ENCODE results near the gene SLC47A1.
"Not testable (repeated sequence)": the region's sequence is repeated elsewhere in the genome, so short reads cannot be mapped to it uniquely, and the experiment has no call there.

Gene SLC47A1

DNA sequence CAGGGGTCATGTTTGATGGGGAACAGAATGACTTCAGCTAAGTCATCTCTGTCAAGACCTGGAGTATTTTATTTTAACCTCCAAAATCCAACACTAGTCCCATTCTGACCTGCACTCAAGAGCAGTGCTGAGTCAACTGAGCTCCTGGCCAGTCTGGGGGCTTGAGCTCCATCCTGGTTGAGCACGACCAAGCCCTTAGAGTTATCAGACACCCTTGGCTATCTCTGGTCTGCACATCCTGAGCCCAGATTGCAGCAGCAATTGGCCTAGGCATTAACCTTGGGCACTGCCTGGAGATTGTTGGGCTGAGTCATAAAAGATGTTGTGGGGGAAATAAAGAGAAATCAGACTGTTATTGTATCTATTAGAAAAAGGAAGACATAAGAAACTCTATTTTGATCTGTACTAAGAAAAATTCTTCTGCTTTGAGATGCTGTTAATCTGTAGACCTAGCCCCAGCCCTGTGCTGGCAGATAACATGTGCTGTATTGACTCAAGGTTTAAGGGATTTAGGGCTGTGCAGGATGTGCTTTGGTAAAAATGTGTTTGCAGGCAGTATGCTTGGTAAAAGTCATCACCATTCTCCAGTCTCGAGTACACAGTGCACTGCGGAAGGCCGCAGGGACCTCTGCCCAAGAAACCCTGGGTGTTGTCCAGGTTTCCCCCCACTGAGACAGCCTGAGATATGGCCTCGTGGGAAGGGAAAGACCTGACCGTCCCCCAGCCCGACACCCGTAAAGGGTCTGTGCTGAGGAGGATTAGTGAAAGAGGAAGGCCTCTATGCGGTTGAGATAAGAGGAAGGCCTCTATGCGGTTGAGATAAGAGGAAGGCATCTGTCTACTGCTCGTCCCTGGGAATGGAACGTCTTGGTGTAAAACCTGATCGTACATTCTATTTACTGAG is 14.0 kb upstream of the SLC47A1 start:
- DNase-seq (ENCODE audit: extremely low read depth in 1 of 2, low read depth in 1 of 2), result not testable (repeated sequence)

DNA sequence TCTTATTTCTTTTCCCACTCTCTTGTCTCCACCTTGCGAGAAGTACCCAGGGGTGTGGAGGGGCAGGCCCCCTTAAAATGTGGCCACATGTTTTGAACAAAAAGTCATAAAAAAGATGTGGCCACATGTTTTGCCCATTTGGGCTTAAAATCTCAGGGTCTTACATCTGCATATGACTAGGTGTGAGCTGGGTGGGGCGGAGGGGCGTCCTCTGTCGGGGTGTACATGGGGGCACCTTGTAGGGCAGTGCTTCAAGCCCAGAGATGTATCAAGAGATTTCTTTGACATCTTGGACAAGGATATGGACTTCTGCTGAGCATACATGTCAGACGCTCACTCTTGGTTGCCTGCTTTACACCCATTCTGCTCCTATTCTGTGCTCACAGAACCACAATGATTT is 13.0 kb upstream of the SLC47A1 start:
- DNase-seq (ENCODE audit: extremely low read depth in 1 of 2, low read depth in 1 of 2), result no peak

DNA sequence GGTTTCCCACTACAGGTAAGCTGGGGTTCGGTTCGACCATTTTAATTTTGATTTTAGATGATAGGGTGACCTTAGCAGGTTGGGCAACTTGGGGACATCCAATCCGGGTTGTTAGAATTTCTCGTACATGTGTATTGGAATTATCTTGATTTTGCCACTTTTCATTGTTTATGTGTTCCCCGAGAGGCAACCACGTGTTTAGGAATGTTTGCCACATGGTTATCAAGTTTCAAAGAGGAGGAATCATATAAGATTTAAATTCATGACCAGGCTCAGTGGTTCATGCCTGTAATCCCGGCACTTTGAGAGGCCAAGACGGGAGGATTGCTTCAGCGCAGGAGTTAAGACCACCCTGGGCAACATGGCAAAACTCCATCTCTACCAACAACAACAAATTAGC is 10.0 kb upstream of the SLC47A1 start:
- DNase-seq (ENCODE audit: extremely low read depth in 1 of 2, low read depth in 1 of 2), result no peak

DNA sequence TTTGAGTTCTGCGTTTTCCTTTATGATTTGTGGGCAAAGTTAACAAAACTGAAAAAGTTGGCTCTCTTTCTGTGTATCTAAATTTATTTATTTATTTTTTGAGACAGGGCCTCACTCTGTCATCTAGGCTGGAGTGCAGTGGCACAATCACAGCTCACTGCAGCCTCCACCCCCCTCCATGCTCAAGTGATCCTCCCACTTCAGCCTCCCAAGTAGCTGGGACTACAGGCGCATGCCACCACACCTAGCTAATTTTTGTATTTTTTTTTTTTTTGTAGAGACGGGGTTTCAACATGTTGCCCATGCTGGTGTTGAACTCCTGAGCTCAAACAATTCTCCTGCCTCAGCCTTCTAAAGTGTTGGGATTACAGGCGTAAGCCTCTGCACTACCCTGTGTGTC is 6.7 kb upstream of the SLC47A1 start:
- not testable (repeated sequence) for DNase-seq (ENCODE audit: extremely low read depth in 1 of 2, low read depth in 1 of 2)

DNA sequence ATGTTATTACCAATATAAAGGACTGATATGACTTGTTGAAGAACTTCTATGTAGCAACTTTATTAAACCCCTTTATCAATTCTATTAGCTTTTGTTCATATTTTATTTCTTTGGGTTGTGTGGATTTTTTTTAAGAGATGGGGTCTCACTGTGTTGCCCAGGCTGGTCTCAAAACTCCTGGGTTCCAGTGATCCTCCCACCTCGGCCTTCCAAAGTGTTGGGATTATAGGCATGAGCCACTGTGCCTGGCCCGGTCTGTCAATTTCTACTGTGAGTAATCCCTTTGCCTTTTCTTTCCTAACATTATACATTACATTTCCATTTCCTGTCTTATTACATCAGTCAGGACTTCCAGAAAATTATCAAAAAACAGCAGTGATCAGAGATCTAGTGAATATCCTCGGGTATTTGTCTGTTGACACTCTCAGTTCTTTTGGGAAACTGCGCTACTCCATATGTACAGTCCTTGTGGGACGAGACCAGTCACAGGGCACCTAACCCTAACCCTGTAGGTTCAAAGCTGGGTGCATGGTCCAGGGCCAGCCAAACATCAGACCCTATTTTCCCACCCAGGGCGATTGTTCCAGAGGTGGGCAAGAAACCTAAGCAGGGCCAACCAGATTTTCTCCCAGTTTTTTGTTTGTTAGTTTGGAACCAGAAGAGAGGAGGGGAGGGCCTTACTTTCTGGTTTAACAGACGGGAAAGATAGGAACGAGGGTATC is 1.7 kb upstream of the SLC47A1 start:
- no peak for DNase-seq (ENCODE audit: extremely low read depth in 1 of 2, low read depth in 1 of 2)

DNA sequence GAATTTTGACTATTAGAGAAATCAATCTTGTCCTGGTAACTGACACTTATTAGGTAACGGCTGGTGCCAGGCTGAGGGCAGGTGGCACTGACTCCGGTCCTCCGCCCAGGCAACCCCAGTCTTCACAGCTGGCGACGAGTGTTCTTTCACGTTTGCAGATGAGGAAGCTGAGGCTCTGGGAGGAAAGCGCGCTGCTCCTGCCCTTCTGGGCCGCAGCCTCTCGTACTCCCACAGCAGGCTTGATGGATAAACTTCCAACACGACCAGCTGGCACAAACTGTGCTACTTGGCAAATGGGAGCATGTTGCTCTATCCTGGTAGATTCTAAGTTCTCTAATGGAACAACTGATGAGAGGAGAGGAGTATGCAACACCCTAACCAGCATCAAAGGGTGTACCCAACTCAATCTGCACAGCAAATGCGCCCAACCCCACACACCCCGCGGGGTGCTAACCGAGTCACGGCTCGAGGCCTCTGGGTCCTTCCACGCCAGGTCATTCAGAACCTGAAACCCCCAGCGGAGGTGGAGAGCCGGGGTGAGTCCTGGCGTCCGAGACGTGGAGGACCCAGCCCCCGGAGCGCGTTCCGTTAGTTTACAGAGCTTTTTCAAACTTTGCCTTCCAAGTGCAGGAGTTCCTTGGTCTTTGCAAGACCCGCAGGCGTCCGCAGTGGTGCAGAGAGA is 477 bp upstream of the SLC47A1 start:
- DNase-seq (ENCODE audit: extremely low read depth in 1 of 2, low read depth in 1 of 2), result no peak

DNA sequence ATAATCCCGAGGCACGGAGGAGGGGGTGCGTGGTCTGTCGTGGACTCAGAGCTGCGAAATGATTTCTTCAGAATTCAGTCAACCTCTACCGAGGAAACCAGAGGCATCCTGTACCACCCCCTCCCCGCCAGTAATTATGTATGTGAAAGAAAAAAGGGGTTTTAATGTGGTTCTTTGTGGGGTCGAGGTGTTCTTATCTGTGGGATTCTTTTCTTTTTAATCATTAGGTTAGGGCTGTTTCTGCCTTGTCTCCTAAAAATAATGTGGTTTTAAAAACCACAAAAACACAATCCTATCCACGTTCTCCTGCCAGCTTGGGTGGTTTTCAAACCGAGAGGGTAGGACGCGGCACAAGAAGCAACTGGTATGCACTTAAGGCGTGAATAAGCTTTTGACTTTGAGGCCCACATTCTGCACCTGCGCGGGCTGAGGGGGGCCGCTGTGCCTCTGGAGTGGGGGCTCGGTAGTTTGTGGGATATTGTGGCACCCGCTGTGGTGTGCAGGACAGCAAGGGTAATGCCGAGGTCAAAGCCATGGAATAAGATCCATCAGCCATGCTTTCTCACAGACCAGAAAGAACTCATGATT is 1.0 kb downstream of the SLC47A1 start:
- DNase-seq (ENCODE audit: extremely low read depth in 1 of 2, low read depth in 1 of 2), result no peak

DNA sequence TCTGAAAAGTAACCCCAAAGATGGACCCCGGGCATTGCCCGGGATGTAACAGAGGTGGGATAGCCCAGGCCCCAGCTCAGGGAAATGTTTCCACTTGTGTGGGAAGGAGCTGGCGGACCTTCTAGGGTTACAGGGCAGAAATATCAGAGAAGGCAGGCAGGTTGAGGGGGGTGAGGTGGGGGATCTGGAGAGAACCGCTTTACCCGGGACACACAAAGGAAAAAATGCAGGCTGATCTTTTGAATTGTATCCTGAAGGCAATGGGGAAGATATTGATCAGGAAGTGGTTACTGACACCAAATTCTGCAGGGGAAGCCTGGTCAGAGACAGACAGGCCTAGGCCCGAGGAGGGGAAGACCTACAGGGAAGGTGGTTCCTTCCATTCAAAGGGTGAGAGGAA is 3.5 kb downstream of the SLC47A1 start:
- DNase-seq (ENCODE audit: extremely low read depth in 1 of 2, low read depth in 1 of 2), result no peak

DNA sequence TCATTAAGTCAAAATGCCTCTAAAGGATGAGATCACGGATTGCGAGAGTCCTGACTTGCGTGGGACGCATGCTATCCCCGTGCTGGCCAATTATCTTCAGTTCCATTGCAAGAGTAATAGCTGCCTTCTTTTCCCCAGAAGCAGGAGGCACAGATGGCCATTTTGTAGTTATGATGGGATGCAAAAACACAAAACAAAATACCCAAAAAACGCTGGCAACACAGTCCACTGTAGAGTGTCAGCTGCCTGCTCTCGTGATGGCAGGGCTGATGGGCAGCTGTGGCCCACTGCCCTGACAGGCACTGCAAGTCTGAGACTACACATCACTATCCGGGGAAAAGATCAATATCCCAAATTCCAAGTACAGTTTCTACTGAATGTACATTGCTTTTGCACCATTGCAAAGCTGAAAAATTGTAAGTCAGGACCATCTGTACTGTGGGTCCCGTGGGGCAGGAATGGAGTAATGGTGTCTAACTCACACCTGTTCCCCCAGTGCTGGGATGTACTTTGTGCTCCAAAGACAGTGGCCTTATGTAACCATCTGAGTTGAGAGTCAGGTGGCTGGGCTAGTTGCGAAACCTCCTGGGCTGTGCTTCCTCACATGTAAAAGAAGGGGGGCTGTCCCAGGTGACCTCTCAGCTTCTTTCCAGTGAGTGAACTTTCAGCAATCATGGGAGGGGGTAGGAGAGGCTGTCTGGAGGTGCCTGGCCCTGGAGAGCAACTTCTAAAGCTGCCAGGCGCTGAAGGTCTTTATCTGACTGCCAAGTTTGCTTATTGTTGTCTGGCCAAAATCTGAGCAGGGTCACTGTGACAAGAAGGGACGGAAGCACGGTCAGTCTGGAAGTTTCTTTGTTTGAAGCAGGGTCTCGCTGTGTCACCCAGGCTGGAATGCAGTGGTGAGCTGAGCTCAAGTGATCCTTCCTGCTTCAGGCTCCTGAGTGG is 4.7 kb downstream of the SLC47A1 start:
- no peak for DNase-seq (ENCODE audit: extremely low read depth in 1 of 2, low read depth in 1 of 2)

DNA sequence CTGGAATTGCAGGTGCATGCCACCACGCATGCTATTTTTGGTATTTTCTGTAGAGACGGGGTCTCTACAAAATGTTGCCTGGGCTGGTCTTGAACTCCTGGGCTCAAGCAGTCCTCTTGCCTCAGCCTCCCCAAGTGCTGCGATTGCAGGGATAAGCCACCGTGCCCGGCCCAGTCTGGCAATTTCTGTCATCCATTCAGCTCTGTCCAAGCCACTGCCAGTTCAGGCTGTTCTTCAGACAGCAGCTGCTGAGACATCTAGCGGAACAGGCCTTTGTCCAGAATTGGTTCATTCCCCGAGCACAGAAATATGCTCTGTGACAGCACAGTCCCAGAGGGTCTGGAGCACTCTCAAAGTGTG is 5.4 kb downstream of the SLC47A1 start:
- no peak for DNase-seq (ENCODE audit: extremely low read depth in 1 of 2, low read depth in 1 of 2)

DNA sequence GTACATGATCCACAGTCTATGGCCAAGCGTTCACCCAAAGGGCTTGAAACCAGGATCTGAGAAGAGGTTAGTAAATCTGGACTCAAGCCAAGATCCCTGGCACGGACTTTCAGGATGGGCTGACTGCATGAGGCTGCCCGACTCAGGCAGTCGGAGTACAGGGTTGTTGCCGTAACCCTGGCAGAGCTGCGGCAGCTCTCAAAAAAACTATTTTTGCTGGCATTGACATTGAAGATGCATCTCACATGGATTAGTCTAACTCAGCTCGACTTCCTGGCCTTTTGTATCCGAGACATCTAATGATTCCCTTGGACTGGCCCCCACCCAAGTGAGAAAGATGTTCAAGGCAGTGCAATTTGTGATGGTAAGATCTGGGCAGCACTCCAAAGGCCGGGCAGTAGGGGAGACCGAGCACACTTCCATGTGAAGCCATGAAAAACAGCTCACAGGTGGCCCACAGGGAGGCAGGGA is 6.2 kb downstream of the SLC47A1 start:
- DNase-seq (ENCODE audit: extremely low read depth in 1 of 2, low read depth in 1 of 2), result no peak

DNA sequence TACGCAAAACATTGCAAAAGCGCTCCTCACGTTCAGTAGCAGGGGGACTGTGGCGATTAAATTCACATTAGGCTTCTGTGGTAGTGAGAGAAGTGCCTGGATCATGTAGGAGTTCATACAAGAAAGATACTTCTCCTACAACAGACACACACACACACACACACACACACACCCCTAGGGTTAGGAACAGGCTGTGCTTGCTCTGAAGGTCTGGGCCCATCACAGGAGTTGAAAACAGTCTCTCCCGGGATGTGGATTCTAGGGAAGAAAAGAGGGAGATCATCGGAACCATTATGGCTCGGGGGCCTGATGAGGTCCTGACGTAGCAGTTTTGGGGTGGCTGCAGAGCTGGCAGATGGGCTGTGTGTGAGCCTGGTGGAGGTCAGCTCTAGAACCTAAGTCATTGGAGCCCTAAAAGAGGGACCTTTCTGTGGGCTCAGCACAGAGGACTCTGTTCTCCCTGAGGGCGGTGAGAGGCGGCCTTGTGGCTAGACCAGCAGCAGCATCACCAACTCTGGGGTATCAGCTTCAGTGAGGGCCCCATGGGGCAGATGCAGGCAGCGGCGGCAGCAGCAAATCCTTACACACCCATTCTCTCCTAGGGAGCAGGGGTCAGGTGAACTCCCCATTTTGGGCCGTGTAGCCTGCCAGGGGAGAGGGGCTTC is 7.2 kb downstream of the SLC47A1 start:
- DNase-seq (ENCODE audit: extremely low read depth in 1 of 2, low read depth in 1 of 2), result no peak

DNA sequence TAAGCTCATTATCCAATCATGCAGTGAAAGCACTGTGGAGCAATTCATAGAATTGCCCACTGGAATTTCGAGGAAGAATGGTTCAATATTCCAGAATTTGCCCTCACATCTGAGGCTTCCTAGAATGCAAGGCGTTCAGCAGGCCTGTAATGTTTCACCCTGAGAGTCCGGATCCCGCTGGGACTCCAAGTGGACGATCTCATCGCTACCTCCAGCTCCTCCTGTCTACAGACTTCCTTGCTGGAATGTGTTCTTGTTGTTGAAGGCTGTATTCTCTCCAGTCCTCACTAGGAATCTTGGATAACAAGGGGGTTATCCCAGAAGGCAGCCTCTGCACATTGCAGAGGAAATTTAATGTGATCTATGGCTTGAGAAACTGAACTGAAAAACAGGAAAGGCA is 7.8 kb downstream of the SLC47A1 start:
- DNase-seq (ENCODE audit: extremely low read depth in 1 of 2, low read depth in 1 of 2), result no peak

DNA sequence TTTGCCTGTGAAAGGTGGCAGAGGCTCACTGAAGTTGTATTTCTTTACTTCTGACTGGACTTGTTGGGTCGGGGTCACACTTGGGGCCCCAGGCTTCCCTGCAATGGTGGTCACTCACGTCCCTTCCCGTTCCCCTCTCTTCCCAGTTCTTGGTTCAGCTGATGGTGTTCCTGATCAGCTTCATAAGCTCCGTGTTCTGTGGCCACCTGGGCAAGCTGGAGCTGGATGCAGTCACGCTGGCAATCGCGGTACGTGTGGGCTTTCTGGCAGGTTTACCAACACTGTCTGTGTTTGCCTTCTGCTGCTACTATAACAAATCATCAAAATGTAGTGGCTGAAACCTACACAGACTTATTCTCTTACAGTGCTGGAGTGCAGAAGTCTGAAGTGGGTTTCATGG is 8.6 kb downstream of the SLC47A1 start:
- DNase-seq (ENCODE audit: extremely low read depth in 1 of 2, low read depth in 1 of 2), result no peak

DNA sequence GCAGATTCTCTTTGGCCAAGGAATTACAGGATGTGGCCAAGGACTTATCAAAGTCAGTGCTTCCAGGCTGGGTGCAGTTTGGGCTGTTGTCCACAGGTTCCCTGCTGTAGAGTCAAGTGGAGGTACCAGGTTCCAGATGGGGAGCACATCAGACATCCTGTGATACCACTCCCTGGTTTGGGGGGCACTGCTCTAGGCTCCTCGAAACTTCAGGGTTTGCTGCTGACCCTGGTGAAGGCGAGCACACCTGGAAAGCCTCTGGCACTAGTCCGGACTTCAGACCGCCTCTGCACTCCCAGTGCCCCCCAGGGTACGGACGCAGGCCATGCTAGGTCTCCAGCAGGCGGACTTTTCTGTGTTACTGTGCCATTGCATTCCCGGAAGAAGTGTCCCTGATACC is 10.7 kb downstream of the SLC47A1 start:
- DNase-seq (ENCODE audit: extremely low read depth in 1 of 2, low read depth in 1 of 2), result no peak

DNA sequence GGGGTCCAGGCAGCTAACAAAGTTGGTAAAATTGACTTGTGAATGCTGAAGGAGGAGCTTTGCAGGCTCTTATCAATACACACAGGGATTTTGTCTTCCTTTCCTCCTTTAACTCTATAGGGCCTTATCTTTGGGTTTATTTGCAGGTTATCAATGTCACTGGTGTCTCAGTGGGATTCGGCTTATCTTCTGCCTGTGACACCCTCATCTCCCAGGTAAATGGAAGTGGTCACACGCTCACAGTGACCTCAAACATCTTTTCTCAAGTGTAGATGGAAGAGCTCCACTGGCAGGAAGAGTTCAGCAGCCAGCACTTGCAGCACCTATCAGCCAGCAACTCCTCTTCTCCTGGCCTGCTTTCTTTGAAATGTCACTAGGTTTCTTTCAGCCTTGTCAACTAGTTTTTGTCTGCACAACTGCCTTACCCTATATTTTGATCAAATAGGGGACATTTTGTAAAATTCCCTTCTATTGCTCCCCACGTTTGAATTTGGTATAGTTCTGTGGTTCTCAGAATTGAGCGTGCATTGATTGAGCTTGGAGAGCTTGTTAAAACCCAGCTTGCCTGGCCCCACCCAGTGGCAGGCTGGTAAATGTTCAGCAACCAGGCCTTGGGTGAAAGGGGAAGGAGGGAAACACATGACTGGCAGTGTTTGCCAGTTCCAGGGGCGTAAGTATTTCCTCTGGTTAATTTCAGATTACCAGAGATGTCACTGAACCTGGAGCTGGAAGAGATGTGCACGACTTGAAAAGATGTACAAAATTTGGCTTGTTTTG is 12.8 kb downstream of the SLC47A1 start:
- DNase-seq (ENCODE audit: extremely low read depth in 1 of 2, low read depth in 1 of 2), result no peak

DNA sequence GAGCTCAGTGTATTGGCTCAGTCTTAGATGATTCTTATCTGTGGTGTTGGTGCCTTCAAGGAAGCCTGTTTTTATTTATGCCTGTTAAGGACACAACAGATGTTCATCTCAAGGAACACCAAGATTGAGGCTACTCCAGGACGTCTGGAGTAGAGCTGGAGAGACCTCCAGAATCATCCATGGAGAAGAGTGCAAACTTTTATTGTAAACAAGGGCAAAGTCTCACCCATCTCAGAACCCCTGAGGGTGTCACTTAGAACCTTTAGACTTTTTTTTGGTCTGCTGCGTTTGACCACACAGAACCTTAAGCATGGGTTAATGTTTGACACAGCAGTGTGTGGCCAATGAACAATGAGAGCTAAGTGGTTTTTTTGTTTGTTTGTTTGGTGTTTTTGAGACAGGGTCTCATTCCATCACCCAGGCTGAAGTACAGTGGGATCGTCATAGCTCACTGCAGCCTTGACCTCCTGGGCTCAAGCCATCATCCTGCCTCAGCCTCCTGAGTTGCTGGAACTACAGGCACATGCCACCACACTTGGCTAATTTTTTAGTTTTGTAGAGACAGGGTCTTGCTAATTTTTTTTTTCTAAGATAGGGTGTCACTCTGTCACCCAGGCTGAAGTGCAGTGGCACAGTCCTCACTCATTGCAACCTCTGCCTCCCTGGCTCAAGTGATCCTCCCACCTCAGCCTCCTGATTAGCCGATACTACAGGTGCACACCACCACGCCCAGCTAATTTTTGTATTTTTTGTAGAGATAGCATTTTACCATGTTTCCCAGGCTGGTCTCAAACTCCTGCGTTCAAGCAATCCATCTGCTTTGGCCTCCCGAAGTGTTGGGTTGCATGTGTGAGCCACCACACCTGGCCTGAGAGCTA is 16.3 kb downstream of the SLC47A1 start:
- DNase-seq (ENCODE audit: extremely low read depth in 1 of 2, low read depth in 1 of 2), result no peak

DNA sequence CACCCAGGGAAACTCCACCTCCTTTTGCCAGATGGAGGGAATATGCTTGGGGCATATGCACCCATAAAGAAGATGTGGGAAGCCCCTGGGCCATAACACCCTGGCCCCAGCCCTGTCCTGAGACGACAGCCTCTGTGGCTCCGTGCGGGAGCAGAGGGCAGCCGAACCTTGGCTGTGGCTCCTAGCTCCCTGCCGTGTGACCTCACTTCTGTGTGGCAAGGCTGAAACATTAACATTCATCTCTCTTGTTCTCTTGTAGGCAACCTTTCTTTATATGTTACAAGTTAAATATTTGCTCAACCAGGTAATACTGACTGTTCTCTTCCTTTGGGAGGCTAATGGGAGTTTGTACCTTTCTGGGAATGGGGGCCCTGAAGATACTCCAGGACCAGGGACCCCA is 17.5 kb downstream of the SLC47A1 start:
- DNase-seq (ENCODE audit: extremely low read depth in 1 of 2, low read depth in 1 of 2), result no peak
